T1000 (cell line): ENCODE results near the gene MTHFD1L.
"Not testable (repeated sequence)": the region's sequence is repeated elsewhere in the genome, so short reads cannot be mapped to it uniquely, and the experiment has no call there.

Experiments used
- DNase-seq: peaks from one replicate; lab custom pipeline; 2025; ENCODE audit warnings: mixed read lengths; lab: John Stamatoyannopoulos, UW

The MTHFD1L gene

GRCh38 chr6:151095538-151096254 lies 230.2 kb downstream of the MTHFD1L start:
- DNase-seq: no peak

GRCh38 chr6:151096255-151096612 lies 230.7 kb downstream of the MTHFD1L start:
- no peak for DNase-seq

GRCh38 chr6:151096691-151097606 lies 231.4 kb downstream of the MTHFD1L start:
- DNase-seq: no peak

GRCh38 chr6:151098166-151098565 lies 232.7 kb downstream of the MTHFD1L start:
- DNase-seq: no peak

- no peak for DNase-seq
Measured at GRCh38 chr6:151100326-151100725, 234.8 kb downstream of the MTHFD1L start.

GRCh38 chr6:151101161-151101815 lies 235.8 kb downstream of the MTHFD1L start:
- no peak for DNase-seq

- DNase-seq: no peak
Measured at GRCh38 chr6:151101816-151102694, 236.6 kb downstream of the MTHFD1L start.

- no peak for DNase-seq
Measured at GRCh38 chr6:151103266-151103665, 237.8 kb downstream of the MTHFD1L start.

GRCh38 chr6:151107897-151108427 lies 242.5 kb downstream of the MTHFD1L start:
- DNase-seq: no peak

- no peak for DNase-seq
Measured at GRCh38 chr6:151108548-151108947, 243.0 kb downstream of the MTHFD1L start.

- peak; percentile 9 for DNase-seq
Measured at GRCh38 chr6:151109361-151109760, 243.9 kb downstream of the MTHFD1L start.

GRCh38 chr6:151109869-151110575 lies 244.5 kb downstream of the MTHFD1L start:
- no peak for DNase-seq

- no peak for DNase-seq
Measured at GRCh38 chr6:151110576-151110905, 245.0 kb downstream of the MTHFD1L start.

GRCh38 chr6:151111670-151112069 lies 246.2 kb downstream of the MTHFD1L start:
- no peak for DNase-seq

GRCh38 chr6:151112130-151112529 lies 246.6 kb downstream of the MTHFD1L start:
- no peak for DNase-seq

GRCh38 chr6:151112884-151113283 lies 247.4 kb downstream of the MTHFD1L start:
- not testable (repeated sequence) for DNase-seq

- no peak for DNase-seq
Measured at GRCh38 chr6:151113641-151114040, 248.1 kb downstream of the MTHFD1L start.

GRCh38 chr6:151118461-151119123 lies 253.1 kb downstream of the MTHFD1L start:
- no peak for DNase-seq

GRCh38 chr6:151119823-151120524 lies 254.5 kb downstream of the MTHFD1L start:
- DNase-seq: no peak

- DNase-seq: no peak
Measured at GRCh38 chr6:151121900-151122299, 256.4 kb downstream of the MTHFD1L start.
